GM21423 (cell line): Measurements from ENCODE around the gene PYGL.
"Not testable (repeated sequence)": the region's sequence is repeated elsewhere in the genome, so short reads cannot be mapped to it uniquely, and the experiment has no call there.

Experiments
- ATAC-seq: cut with Tn5 transposase; IDR thresholded peaks from one replicate; pipeline ENCODE4 v1.9.1; 2021; ENCODE audit warnings: mild to moderate bottlenecking, moderate library complexity; ENCODE audit not compliant: unreplicated experiment

PYGL gene

DNA sequence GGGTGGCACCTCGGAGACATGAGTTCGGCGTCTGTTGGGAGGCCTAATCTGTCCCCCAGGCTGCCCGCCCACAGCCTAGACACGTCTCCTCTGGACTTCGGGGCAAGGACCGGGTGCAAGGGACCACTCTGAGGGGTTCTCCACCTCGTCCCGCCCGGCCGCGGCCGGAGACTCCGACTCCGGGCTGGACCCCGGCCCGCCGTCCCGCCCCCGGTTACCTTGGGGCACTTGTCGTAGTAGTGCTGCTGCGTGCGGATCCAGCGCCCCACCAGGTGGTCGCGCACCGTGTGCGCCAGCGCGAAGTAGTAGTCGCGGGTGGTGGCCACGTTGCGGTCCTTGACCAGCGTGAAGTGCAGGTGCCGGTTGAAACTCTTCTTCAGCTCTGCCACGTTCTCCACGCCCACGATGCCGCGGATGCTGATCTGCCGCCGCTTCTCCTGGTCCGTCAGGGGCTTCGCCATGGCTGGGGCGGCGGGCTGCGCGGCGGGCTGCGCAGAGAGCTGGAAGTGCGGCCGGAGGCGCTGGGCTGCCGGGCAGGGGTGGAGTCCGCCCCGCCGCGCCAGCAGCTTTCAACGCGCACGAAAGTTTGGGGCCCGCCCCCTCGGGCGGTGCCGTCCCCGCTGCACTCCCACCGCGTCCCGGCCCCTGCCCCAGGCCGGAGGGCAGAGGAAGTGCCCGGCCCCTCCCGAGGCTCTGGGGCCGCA lies at the start of gene PYGL:
TSS of gene PYGL (minus strand) at position 541 of the 704 bp plus-strand sequence. CDS start at position 461, 80 bp downstream.
- ATAC-seq: no peak

DNA sequence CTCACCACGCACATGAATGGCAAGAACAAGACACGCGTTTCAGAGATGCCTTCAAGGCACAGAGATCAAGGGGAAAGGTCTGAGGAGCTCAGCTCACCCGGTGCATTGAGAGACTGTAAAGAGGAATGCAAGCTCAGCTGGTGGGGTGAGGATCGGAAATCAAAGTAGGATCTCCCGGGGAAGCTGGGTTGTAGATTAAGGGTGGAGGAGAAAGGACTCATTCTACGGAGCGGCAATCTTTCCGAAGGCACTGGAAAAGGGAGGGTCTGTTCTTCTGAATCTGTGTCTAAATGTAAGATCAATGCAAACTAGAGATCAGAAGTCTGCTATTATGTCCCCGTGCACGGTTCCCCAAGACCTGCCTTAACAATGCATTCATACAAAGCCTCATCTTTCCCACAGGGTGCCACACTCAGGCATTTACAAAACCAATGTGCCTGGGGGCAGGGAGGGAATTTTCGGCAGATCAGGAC lies 41.6 kb upstream of the PYGL start:
- no peak for ATAC-seq

DNA sequence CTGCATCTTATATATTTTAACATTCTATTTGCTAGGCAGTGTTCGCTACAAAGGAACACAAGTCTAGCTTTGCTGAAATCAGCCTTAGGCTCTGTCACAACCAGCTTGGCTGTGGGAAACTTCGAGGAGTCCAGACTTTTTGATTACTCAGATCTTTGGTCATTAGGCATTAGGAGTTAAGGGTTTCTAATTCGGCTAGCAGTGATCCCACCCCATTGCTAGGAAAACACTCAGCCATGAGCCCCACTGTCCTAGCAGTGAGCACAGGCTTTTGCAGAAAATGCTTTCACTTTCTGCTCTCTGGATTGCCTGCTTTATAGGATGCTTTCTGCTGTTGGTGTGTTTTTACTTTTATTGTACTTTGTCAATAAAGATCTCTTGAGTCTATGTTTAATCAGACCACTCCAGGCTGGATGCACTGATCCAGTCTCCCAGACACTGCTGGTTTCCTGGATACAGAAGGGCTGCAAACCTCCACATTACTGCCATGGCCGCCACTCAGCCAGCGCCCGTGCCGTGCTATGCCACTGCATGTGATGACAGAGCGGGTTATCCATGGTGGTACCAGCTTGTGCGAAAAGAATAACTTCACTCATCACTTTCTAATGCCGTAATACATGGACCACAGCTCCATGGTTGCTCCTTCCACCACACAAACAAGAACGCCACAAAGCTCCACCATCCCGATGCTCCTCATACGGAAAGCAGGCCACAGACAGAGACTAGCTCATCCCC lies 41.0 kb upstream of the PYGL start:
- ATAC-seq: no peak

GRCh38 chr14:50984036-50984710 lies 39.9 kb upstream of the PYGL start:
- no peak for ATAC-seq

DNA sequence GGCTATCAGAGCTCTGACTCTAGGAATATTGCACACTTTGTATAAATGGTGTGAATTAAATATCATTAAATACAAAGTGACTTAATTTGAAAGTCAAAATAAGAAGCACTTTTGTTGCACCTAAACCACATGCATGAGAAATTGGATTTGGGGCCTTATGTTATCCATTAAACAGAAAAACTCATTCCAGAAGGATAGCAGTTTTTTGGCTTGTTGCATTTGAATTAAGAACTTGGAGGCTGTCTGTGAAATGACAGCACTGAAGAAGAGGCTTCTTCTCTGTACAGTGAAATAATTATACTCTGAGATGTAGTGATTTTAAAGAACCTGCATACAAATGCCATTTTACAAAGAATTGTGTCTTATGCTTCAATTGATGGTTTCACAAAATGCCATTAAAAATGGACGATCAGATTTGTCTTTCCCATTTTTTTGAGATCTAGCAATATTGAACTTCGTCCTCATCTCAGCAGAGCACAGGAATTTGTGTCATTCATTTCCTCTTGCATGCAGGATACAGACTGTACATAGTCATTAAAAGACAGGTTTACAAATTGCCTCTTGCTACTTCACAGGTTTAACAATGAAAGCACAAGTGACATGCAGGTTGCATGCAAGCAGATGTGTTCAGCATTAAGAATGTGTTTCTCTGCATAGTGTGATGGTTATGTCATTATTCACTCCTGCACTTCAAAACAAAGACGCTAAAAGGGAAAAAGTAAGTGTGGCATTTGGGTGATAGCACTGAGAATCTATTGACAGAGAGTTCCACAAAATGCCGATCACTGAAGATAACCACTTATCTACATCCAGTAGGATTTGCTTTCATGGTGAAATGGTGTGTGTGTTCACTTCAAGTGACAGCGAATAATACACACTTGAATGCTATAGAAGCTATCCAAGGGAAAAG lies 35.9 kb upstream of the PYGL start:
- ATAC-seq: no peak

DNA sequence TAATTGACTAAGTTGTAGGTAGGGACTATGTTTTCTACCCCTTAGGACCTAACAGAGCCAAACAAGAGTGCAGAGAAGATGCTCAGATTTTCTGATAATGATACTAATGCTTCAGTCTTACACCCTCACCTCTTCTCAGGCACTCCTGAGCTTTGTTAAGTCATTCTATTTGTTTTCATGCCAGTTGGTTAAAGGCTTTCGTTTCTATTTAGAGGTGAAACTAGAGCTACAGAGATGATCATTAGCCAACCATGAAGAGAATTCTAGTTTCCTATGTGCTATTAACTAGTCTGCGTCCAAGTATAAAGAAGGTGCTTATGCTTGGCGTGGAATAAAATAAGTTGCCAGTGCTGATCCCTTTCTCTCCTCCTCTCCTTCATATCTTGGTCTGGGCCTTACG lies 34.6 kb upstream of the PYGL start:
- ATAC-seq: peak; percentile 81

DNA sequence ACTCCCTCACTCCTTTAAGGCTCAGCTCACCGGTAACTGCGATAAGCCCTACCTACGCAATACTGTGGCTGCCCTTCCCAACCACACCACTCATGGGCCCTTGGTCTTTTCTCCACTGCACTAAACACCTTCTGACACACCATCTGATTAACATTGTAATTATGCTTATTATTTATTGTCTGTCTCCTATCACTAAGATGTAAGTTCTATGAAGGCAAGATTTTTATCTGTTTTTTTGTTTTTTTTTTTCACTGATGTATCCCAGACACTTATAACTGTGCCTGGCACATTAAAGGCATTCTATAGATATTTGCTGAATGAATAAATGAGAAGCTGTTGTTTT lies 34.2 kb upstream of the PYGL start:
- no peak for ATAC-seq

DNA sequence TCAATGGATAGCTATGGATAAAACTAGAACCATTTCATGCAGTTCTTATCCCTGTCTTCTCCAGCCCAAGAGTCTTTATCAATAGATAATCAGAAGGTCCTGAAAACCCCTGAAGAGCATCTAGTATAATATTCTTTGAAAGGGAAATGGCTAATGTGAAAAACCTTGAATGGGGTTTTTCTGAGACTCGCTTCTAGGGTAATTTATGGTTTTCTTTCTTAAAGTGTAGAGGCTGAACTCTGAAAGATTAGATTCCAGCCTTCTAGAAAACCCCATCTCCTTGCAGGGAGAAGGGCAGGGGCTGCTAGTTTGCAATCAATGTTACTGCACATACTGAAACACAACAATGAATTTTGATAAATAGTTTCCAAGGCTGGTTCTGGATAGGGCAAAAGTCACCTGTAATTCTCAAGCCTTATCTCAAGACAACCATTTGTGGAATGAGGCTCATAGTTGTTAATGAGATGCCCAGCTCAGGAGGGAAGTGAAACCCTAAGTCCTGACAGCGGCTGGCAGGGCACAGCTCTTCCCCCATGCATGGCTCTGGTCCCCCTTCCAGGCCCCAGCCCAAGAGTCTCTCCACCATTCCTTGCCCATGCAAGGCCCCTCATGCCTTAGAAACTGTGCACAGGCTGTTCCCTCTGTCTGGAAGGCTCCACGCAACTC lies 33.7 kb upstream of the PYGL start:
- ATAC-seq: peak; percentile 59

DNA sequence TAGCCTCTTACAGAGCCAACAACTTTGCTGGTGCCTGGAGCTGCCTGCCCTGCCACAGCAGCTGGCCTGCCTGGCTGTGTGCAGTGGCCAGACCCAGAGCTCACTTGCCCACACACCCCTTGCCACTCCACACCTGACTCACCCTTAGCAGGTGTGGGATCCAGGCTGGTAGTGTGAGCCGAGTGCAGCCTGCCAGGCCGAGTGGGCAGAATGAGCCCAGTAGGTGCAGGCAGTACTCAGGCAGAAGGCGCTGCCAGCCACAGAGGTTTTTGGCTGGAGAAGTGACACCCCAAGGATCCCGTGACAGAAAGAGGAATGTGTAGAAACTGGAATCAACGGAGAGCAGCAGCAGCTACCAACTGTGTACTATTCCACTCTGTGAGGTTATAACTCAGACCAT lies 29.8 kb upstream of the PYGL start:
- no peak for ATAC-seq

DNA sequence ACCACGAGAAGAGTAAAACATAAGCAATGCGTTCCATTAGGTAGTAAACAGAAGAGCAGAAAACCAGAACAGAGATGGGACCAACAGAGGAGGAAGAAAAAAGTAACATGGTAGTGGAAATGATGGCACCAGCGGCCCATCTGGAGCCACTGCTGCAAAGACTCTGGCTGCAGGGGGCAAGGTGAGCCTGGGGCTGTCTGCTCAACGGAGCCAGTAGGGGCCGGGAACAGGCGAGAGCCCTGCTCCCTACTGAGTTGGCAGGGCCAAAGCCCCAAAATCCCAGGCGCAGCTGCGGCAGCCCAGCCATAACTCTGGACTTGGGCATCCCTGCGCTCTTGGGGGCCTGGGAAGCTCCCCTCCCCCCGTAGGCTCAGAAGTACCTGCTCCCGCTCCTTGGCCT lies 28.5 kb upstream of the PYGL start:
- ATAC-seq: no peak

GRCh38 chr14:50970886-50971781 lies 26.9 kb upstream of the PYGL start:
- no peak for ATAC-seq

DNA sequence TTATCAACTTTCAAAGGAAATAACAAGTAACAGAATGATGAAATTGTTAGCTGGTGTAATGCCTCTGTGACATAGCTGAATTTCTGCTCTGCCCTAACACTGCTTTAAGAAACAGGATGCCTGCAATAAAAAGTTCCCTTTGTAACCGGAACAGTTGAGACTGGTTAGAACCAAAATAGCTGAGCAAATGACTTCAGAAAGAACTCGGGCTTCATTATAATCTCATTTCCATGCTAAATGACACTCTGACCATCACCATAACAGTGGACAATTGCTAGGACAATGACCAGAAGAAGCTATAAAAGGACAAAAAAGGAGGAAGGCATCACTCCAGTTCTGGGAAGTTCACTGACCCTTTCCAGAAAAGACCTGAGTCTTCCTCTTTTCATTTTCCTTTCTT lies 23.5 kb upstream of the PYGL start:
- no peak for ATAC-seq

- ATAC-seq: no peak
Measured at GRCh38 chr14:50967103-50967502, 22.8 kb upstream of the PYGL start.

DNA sequence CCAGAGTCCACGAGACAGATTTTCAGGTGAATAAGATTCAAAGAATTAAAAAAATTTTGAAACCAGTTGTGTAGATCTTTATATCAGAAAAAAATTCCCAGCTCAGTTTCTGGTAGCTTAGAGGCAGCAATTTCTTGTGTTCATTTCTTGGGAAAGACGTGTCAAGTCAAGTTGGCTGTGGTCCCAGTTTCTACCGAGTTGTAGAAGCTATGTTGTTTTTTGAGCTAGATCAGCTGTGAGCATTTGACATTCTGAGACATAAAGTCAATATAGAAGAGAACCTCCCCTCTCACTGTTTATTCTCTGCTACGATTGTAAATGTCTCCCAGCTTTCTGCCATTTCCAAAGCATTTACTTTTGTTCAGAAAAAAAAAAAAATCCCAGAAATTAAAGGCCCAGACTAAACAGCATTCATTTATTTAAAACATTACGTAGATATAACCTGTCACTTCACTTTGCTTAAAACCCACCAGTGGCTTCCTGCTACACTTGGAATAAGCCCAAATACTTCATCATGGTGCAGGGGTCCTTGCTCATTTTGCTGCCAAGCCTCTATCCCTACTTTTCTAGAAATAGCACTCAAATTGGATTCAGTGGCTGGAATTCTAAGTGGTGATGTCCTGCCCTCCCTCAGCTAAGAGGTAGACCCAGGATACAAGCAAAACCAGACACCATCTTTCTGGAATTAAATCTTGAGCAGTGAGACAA lies 20.6 kb upstream of the PYGL start:
- ATAC-seq: no peak

GRCh38 chr14:50963919-50964318 lies 19.6 kb upstream of the PYGL start:
- no peak for ATAC-seq

GRCh38 chr14:50961605-50962221 lies 17.4 kb upstream of the PYGL start:
- ATAC-seq: no peak

- no peak for ATAC-seq
Measured at GRCh38 chr14:50957296-50957695, 13.0 kb upstream of the PYGL start.

DNA sequence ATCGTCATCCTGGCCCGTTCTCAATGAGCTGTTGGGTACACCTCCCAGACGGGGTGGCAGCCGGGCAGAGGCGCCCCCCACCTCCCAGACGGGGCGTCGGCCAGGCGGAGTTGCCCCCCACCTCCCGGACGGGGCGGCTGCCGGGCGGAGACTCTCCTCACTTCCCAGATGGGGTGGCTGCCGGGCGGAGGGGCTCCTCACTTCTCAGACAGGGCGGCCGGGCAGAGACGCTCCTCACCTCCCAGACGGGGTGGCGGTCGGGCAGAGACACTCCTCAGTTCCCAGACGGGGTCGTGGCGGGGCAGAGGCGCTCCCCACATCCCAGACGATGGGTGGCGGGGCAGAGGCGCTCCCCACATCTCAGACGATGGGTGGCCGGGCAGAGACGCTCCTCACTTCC lies 12.1 kb upstream of the PYGL start:
- not testable (repeated sequence) for ATAC-seq
